ENCODE results near the gene SLC38A9.

GRCh38 chr5:55672477-55672911, 39.6 kb downstream of the SLC38A9 start:
- TF ChIP-seq CTCF (IDR thresholded peaks at IDR 0.05) (no peak), ZSCAN20 (CRISPR knock-in tag; IDR thresholded peaks at IDR 0.05) (no peak), E2F6 (IDR thresholded peaks at IDR 0.05; ENCODE audit: borderline replicate concordance, low read depth) (no peak), HEYL (CRISPR knock-in tag; IDR thresholded peaks at IDR 0.05) (no peak), USF2 (IDR thresholded peaks at IDR 0.05) (no peak)

Measured in A549 (cell line).